ENCODE results near the gene PIH1D1.

GRCh38 chr19:49433240-49433901, 18.2 kb downstream of the PIH1D1 start:
- TF ChIP-seq CTCF (IDR thresholded peaks at IDR 0.05) (no peak), POLR2A (IDR thresholded peaks at IDR 0.05) (no peak), EP300 (IDR thresholded peaks at IDR 0.05) (no peak)
